Activated CD4-positive, alpha-beta T cell treated with anti-CD3 and anti-CD28 coated beads for 1 hour (primary cell): Measurements from ENCODE around the gene INKA1.

Experiments used
- DNase-seq: peaks from one replicate; pipeline ENCODE4 v3.0.0-alpha.2; 2020

The INKA1 gene

DNA sequence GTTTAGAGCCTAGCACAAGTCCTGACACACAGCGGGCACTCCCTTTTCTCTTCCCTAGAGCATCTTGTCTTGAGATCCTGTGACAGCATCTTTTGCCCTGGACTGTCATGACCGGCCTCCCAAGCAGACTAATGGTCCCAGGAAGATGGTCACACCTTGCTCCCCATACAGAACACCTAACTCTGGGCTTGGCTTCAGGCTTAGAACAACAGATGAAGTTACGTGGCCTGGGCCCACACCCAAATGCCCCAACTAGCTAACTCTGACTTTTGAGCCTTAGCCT is 15.9 kb upstream of the INKA1 start:
- no peak for DNase-seq

DNA sequence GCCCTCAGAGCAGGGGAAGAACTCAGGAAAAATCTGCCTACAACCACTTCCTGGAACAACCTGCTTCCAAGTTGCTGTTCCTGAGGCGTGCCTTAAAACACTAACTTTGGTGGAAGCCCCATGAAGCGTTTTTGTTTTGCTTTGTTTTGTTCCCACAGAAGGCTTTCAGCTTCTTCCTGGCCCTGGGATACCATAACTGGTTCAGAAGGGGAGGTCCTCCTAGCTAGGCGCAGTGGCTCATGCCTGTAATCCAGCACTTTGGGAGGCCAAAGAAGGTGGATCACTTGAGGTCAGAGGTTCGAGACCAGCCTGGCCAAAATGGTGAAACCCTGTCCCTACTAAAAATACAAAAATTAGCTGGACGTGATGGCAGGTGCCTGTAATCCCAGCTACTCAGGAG is 15.5 kb upstream of the INKA1 start:
- no peak for DNase-seq

DNA sequence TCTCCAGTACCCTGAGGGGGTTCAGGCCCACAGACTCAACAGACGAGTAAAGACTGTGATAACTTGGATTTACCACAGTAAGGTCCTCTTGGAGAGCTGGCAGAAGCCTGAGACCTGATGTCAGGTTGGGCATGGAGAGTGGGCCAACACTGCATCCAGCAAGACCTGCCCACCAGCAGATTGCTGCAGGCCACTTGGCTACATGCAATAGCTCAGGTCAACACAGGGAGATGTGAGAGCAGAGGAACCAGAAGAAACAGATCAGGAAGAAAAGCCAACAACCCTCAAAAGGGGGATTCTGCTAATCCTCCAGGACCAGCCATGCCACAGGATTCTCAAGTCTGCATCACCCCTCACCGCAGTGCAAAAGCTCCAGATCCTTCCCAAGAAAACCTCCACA is 15.0 kb upstream of the INKA1 start:
- no peak for DNase-seq

DNA sequence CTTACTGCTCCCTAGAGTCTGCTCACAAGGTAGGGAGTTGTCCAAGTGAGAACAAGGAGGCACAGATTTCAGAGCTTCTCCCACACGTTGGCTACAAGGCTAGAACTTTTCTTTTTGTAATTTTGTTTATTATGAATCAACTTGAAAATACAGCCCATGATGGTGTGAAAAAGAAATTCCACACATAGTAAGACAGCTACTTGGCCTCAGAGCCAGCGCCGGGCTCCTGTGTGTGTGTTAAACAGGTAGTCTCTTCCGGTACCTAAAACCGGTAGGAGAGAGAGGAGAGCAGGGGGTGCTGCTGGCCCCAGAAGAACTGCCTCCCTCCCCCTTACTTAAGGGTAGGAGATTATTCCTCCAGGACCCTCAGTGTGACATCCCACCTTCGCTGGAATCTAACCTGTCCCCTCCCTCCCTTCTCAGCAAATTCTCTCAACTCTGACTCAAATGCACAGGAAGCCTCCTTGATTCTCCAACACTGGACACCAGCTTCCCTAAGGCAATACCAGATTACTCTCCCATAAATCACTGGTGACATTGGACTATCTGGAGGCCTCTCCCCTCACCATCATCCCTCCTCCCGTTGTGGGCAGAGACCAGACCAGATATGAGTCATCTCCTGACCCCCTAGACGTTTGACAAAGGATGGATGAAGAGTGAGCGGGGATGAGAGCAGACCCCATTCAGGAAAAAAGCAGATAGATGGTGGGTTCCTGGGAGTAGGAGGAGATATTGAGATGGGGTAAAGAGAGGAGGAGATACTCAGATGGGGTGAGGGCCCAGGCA is 12.2 kb upstream of the INKA1 start:
- DNase-seq, result no peak

DNA sequence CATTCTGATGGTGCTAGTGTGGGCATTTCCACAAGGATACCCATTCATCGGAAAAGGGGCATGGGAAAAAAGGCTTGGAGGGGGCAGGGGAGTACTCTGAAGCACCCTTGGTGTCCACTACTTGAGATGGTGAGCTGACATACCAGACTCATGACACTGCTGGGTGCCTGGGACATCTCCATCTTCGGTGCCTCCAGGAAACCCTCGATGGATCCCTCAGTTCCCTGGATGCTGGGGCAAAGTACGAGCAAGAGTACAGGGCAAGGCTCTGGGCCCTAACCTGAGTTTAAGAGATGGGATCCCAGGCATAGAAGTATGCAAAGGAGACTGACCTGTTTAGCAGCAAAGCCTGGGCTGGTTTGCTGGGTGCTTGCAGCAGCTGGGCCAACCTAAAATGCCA is 11.5 kb upstream of the INKA1 start:
- no peak for DNase-seq

DNA sequence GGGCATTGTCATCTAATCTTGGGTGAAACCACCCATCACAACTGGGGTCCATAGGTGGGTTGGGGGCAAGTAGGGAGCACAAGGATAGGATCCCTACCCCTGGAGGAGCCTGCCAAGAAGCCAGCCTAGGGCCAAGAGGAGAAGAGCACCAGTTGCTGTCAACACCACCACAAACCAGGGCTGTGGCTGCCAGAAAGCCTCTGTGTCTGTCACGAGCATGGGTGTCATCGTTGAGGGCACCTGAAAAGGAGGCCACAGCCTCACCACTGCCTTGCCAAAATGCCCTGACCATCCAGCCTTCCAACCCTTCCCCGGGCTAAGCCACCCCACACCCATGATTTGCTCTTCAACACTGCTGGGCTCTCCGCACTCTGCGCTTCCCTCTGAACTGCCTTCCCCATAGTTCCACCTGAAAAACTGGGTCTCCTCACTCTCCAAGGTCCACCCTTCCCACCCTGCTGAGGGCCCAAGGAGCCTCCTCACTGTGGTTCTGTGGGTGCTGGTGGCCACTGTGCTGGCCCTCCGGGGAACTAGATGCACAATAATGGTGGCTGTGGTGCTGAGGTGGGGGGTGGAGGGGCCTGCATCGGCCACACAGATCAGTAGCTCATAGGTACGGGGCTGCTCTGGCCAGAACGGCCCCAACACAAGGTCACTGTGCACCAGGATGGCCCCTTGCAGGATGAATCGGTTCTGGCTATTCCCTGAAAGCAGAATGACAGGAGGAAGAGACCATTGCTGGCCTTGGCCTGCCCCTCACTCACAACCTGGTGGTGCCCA is 10.5 kb upstream of the INKA1 start:
- no peak for DNase-seq

DNA sequence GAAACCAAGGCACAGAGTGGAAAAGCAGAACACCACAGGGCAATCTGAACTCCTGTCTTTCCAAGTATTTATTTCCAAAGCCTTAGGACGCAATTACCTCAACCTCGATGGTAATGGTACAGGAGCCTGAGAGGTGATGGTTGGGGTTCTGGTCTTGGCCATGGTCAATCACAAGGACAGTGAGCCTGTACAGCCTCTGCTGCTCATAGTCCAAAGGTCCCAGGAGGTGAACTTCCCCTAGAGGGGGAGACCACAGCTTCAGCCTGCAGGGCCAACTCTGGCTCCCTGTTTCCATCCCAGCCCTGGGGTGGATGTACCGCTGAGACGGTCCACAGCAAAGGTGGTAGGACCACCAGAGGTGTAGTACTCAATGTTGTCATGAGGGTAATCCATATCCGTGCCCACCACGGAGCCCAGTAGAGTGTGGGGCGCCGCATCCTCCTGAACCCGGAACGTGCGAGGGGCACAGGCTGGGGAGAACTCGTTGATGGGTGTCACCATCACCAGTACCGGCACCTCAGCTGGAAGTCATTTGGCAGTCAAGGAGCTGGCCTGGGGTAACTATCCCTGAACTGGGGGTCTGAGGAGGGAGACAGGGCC is 9.5 kb upstream of the INKA1 start:
- no peak for DNase-seq

DNA sequence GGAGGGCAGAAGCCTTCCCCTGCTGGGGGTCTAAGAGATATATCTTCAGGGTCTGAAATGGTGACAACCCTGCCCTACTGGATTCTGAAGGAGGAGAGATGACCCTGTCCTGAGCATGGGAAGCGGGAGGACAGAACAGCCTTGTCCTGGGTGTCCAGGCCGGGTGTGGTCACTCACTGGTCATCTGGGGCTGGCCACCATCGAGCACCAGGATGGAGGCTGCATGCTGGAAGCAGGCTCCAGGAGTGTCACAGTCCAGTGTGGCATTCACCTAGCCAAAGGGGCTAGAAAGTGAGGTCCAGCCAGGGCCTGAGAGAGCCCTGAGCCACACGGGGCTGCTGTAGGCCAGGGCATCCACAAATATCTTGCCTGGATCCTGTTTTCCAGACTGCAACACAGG is 8.6 kb upstream of the INKA1 start:
- no peak for DNase-seq

DNA sequence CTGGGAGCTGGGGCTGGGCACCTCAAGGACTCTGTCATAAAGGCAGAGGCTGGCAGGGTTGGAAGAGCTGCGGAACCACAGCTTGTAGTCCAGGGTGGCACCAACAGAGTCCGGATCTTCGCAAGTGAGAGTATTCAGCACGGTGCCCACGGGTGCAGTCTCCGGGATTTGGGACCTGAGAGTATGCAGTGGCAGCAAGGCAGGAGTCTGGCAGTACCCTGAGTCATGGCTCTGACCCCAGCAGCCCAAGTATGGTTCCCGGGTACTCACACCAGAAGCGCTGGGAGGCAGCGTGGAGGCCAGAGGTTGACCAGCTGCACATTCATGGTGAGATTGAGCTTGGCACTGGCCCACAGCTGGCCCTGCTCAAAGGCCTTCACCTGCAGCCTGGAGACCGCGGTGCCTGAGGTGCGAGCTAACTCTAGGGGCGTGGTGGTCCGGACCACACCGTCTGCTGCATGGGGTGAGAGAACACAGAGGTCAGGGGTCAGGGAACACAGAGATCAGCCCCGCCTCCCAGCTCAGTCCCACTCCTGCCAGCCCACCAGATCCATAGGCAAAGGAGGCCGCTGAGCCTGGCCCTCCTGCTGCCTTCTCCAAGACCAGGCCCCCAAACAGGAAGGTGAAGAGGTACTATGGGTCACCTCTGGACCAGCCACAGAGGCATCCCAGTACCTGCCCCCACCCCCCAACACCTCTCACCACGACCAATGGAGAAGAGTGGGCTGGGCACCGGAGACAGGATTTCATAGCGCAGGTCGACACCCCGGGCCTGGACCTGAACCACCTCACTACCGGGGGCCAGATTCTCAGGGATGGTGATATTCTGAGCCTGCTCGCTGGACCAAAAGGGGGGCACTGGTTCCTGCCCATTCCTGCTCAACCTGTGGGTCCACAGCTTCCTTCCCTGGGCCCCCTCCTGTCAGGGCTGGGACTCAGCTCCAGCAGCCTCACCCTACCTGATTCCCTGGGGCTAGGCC is 7.8 kb upstream of the INKA1 start:
- DNase-seq, result no peak

DNA sequence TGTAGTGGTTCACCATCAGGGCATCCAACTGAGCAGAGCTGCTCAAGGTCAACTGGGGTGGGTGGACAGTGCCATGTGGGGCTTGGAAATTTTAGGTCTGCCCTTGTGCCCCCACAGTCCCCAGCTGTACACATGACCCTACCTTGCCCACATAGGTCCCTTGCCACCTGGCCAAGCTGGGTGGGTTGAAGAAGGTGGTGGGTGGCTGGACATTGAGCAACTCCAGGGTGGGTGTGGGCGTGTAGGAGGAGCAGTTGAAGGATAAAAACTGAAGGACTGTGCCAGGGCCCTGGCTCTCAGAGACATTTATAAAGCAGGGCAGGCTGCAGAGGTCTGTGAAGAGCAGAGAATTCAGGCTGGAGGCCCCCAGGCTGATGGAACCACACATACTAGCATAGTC is 4.0 kb upstream of the INKA1 start:
- no peak for DNase-seq

DNA sequence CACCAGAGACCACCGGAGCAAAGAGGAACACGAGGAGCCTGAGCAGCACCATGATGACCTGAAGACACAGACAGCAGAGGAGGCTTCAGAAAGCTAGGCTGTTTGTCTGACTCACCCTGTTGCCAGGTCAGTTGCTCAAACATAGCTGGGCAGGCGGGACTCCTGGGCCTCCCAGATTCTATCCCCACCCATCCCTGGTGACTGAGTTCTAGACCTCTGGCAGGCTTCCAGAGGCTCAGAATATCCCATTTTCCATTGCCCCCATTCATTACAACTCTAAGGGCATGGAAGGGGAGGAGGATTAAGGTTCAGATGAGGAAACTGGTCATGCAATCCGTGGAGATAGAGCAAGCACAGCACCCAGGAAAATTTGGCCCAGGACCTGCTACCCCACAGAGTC is 3.3 kb upstream of the INKA1 start, which contains the start of gene CDHR4:
TSS of gene CDHR4 (minus strand) at position 113 of the 400 bp plus-strand sequence. CDS start at position 52, 61 bp downstream.
- no peak for DNase-seq

DNA sequence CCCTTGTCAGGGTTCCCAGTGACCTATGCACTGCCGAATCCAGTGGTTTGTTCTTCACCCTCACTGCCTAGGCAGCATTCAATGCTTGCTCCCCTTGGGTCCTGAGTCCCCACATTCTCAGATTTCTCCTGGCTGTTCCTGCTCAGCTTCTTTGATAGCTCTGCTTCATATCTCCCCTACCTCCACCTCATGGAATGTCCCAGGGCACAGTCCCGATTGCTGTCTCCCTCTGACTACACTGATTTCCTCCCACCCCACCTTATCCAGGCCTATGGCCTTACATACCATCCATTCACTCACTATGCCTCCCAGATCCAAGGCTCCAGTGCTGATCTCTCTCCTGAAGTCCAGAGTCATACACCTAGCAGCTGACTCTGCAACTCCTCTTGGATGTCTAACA is 1.9 kb upstream of the INKA1 start:
- DNase-seq, result no peak

DNA sequence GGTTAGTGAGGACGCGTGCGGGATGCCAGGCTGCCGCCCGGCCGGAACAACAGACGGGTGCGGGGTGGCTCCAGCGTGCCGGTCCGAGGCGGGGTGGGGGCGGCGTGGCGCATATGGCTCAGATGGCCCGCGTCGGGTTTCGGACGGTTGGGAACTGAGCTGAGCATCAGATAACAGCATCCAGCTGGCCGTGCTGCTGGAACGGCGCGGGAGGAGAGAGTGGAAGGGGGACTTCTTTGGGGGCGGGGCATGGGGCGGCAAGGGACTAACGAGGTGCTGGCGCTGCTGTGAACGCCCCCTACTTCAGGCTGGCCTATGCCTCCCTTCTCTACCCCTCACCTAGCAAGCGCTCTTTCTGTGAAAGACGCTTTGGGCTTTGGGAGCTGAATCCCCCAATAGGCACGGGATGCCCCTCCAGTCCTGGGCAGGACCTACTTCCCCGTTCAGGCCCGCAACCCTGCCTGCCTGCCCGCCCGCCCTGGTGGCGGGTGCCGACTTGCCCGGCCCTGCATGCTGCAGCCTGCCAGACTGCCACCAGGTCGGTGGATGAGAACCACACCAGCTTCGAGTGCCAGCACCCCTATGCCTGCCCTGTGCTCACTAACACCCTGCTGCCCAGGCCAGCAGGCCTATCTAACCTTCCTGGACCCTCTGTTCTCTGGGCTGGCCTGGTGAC is 542 bp downstream of the INKA1 start:
- peak; percentile 22 for DNase-seq

DNA sequence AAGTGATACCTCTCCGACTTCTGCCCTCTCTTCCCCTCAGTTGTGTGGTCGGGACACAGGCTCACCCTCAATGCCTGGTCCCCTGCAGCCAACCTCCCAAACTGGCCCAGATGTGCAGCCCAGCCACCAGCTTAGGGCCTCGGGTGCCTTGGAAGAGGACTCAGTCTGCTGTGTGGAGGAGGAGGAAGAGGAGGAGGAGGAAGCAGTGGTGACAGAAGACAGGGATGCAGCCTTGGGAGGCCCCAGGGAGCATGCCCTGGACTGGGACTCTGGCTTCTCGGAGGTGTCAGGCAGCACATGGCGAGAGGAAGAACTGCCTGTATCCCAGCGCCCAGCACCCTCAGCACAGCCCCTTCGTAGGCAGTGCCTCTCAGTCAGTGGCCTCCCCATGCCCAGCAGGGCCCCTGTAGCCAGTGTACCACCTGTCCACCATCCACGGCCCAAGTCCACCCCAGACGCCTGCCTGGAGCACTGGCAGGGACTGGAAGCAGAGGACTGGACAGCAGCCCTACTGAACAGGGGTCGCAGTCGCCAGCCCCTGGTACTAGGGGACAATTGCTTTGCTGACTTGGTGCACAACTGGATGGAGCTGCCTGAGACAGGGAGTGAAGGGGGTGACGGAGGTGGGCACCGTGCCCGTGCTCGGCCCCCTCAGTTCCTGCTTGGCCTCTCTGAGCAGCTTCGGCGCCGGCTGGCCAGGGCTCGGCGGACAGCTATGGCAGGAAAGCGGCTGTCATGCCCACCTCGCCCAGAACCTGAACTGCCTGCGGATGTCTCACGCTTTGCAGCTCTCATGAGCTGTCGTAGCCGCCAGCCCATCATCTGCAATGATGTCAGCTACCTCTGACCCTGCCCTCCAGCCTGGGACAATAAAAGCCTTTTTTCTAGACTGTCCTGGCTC is 1.3 kb downstream of the INKA1 start:
- no peak for DNase-seq

DNA sequence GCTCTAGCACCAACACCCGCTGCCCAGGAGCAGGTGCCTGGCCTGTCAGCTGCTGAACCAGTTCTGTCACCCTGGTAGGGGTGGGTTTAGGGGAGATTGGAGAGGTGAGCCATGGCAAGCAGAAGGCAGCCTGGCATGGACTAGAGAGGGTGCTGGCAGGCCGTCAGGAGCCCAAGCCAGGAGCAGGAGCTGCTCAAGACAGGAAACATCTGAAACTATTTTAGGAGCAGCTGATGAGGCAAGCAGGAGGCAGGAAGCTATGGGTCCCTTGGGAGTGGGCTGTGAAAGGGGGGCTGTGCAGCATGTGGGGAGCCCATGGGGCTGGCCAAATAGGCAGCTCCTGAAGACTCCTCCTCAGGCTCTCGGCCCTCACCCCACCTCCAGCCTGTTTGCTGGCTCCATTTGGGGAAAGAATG is 2.3 kb downstream of the INKA1 start:
- DNase-seq, result no peak

DNA sequence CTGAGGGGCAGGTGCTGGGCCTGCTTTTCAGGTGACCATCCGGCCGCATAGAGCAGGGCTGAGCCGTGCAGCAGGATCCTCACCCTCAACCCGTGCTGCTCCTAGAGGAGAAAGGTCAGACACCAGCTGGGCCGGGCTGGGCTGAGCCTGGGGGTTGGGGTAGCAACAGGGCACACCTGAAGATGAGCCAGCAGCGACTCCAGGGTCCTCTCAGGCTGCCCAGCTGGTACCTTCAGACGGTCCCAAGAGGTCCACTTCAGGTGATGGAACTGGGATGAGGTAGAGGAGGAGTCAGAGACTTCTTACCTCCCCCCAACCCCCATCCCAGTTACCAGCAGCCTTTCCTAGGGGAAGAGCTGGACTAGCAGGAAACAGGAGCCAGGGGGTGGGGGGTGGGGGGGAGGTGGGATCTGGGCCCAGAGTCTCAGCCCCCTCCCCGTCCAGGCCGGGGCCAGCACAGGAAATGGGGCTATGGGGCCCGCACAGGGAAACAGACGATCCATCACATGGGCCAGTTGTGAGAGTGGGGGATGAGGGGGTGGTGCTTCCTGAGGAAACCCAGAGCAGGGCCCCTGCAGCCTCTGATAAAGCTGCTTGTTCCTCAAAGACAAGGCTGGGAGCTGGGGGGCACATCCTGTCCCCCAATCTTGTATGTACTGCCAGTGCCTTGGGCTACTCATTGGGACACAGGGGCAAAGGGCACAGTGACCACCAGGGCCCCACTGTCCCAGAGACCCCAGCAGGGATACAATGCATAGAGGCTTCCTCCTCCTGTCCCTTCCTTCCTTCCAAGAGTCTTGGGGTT is 3.0 kb downstream of the INKA1 start:
- DNase-seq, result no peak

DNA sequence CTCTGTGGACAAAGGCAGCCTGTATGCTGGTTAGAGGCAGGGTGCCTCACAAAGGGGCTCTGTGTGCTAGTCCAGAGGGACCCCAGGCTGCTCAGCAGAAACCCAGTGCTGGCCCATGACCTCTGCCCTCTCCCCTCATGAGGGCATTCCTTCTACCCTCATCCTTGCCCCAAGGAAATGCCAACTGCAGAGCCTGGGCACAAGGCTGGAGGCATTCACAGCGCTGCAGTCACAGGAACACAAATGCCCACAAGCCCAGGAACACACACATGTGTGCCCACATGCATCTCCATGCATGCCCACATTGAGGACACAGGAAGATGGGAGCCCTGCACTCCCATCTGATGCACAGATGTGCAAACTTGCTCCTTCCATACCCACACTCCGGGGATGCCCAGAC is 3.8 kb downstream of the INKA1 start:
- no peak for DNase-seq

DNA sequence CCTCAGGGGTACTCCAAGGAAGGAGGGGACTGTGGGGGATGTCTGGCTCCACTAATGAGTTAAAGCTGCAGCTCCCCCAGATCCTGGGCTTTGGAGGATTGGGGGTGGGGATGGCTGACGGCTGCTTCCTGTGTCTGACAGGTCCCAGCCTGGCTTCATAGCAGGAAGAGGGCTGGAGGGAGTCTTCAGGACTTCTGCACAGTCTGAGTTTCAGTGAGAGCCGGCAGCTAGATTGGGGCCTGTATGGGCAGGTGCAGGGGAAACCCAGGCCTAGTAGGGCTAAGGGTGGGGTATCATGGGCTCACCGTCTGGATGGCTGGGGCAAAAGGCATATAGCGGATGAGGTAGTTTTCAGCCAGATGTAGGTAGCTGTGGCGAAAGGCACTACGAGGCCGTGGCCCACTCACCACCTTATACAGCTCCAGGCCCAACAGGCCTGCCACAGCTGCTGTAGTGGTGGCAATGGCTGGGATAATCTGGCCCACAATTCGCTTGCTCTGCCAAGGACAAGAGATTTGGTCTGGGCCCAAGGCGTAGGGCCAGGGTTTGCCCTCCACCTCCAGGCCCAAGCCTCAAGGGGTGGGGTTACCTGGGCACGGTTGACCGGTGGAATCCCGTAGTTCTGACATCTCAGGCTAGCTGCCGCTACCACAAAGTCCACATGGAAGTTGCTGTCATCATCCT is 4.5 kb downstream of the INKA1 start:
- no peak for DNase-seq

DNA sequence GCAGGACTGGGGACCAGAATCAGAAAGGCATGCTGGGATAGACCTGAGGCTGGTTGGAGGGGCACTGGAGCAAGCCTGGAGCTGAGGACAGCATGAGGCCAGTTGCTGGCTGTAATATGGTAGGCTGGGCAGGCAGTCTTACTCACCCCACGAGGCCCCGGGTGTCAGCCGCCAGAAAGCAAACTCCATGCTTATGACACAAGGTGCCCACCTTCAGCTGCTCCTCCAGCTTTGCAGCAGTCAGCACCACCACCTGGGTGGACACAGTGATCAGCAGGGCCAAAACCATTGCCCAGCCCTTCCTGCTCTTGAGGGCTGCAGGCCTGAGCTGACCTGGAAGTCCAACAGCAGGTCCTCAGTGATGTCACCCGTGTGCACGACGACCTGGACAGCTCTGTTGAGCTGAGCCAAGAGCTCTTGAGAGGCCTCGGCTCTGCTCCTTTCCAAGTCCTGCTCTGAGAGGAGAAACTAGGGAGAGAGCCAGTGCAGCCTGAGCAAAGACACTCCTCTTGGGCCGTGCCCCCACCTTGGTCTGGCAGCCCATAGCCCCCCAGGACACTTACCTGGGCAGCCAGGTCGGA is 9.9 kb downstream of the INKA1 start:
- DNase-seq, result no peak
